Pulmonary artery endothelial cell (primary cell): Measurements from ENCODE around the gene FXYD6. TPM values are rescaled to one million over a fixed set of nuclear protein-coding genes. Genes with fewer than 3 reads are reported as not detected.

Source experiments
- DNase-seq: peaks from one replicate; pipeline ENCODE4 v3.0.0-alpha.2; 2011; ENCODE audit warnings: low read depth, low spot score
- total RNA-seq: library from RNA; depleted of rRNA; stranded (reverse); fragments of >200 nt; gene quantifications from 2 replicates; pipeline ENCODE4 v1.2.3, GENCODE V29; 2014

FXYD6 gene
- total RNA-seq, 1 donor from 2014 or later, result 0.26 TPM

DNA sequence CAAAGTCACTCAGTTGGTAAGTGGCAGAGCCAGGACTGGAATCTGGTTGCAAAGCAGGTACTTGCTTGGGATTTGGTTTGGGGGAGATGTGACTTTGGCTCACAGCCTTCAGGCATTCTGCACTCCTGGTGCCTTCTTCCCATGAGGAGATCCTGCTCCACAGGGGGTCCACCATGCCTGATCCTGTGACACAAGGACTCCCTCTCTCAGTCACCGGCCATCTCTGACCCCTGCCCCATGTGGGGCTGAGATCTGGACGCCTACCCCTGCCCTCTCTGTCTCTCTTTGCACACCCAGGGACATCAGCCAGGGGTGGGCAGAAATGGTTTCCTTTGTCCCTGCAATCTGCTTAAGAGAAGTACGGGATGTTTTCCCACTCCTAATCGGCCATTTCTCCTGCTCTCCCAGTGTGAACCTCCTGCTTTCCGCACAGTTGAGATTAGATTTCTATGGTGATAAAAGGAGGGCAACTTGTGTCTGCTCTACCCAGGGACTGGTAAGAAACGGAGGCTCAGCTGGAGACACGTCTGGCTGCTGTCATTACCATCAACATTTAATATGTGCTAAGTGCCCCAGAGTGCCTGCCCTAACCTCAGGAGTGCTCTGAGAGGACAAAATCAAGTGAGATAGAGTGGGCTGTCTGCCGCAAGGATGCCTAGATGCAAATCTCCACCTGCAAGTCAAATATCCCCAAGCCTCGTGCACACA, 11.1 kb upstream of the FXYD6 start:
- DNase-seq, result no peak

- no peak for DNase-seq
Measured at GRCh38 chr11:117885777-117886176, 9.3 kb upstream of the FXYD6 start.

GRCh38 chr11:117884994-117885393, 8.5 kb upstream of the FXYD6 start:
- DNase-seq, result no peak

- DNase-seq, result no peak
Measured at GRCh38 chr11:117883063-117883462, 6.6 kb upstream of the FXYD6 start.

DNA sequence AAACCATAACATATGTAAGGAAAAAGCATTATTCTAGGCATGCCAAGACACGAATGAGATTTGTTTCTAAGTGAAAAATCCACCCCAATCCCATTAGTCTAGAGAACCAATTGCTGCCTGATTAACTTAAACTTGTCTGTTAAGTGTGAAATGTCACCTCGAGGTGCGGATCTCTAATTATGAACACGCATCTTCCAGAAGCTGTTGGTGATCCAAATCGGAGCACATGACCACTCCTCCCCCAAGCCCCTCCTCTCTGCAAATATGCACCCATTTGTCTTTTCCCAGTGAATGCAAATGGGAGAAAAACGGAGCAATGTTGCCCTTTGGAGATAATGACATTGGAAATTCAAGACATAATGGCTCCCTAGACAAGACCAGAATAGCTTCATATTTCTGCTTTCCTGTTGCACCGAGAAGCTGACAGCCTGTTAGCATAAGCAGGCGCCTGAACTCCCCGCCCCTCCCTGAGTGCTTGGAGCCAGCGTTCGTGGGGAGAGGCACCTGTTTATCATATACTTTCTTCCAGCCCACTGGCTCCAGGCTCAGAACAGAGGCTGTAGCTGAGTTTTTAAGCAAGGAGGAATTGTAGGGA, 6.0 kb upstream of the FXYD6 start:
- DNase-seq, result no peak

DNA sequence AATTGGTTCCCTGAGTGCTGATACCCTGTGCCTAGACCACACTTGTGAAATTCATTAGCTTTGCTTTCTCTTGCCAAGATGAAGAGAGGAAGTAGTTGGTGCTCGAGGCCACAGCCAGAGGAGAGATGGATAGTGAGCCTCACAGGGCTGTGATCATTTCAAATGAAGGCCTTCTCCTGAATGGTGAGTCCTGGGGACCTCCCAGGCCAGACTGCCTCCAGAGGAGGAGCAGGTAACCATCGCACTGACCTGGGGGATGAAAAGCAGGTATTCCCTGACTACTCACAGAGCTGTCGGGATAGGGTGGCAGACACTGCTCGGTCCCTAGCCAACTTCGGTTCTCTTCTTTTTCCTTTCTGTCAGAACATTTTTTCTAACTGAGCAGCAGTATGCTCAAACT, 4.8 kb upstream of the FXYD6 start:
- DNase-seq, result no peak

- no peak for DNase-seq
Measured at GRCh38 chr11:117879516-117880480, 3.3 kb upstream of the FXYD6 start.

- no peak for DNase-seq
Measured at GRCh38 chr11:117878939-117879475, 2.5 kb upstream of the FXYD6 start.

- no peak for DNase-seq
Measured at GRCh38 chr11:117878314-117878938, 2.0 kb upstream of the FXYD6 start.

GRCh38 chr11:117877120-117877784, 794 bp upstream of the FXYD6 start:
- DNase-seq, result no peak

GRCh38 chr11:117876059-117876340, 458 bp downstream of the FXYD6 start:
- DNase-seq, result no peak

DNA sequence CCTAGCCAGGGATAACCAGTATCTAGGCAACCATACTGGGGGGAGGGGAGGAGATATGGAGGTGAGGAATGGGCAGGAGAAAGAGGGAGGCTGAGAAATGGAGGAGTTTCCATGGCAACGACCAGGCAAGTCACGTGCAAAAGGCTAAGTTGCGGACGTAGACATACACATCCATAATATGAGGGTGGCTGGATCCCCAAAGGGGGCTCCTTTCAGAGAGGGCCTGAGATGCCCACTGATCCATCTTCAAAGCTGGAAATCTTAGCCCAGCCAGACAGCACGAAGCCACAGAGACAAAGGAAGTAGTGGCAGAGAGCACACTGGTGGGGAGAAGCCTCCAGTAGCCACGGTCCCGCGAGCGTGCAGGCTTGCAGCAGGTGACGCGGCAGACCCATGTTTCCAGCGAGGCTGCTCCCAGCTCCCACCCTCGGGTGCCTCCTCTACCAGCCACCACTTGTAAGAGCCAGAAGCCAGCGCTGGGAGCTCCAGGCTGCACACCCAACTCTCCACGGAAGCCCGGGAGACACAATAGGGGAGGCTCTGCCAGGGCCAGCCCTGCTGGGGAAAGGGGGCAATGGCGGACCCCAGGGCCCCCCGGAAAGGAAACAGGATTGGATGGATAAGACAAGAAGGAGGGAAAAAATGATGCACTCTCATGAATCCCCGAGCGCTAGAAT, 938 bp downstream of the FXYD6 start:
- DNase-seq, result no peak

GRCh38 chr11:117874910-117875381, 1.5 kb downstream of the FXYD6 start:
- DNase-seq, result no peak

DNA sequence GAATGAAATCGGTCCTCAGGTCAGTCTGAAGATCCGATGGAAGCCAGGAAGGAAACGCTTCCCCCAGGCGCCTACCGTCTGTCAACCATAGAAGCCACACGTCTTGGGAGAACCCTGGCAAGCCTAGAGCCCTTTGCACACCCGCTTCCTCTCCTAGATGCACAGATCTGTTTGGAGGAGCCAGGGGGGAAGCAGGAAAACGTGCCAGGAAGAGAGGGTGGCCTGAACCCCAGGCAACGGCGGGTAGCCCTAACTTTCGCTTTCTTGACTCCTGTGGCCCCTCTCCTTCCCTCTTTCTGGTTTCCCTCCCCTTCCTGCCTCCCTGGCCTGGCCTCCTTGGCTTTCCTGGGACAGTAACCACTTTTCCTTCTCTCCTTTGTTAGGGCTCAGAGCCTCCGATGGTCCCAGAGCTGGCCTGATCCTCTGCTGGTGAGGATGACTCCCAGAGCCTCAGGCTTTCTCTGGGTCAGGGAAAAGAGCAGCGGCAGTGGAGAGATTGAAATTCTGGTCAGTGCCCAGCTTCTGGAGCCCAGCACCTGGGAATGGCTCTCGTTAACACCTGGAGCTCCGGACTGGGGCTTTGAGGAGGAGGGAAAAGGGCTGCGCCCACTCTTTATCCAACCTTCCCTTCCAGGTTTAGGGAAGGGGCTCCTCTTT, 2.1 kb downstream of the FXYD6 start:
- no peak for DNase-seq

GRCh38 chr11:117873828-117874125, 2.7 kb downstream of the FXYD6 start:
- DNase-seq, result no peak

DNA sequence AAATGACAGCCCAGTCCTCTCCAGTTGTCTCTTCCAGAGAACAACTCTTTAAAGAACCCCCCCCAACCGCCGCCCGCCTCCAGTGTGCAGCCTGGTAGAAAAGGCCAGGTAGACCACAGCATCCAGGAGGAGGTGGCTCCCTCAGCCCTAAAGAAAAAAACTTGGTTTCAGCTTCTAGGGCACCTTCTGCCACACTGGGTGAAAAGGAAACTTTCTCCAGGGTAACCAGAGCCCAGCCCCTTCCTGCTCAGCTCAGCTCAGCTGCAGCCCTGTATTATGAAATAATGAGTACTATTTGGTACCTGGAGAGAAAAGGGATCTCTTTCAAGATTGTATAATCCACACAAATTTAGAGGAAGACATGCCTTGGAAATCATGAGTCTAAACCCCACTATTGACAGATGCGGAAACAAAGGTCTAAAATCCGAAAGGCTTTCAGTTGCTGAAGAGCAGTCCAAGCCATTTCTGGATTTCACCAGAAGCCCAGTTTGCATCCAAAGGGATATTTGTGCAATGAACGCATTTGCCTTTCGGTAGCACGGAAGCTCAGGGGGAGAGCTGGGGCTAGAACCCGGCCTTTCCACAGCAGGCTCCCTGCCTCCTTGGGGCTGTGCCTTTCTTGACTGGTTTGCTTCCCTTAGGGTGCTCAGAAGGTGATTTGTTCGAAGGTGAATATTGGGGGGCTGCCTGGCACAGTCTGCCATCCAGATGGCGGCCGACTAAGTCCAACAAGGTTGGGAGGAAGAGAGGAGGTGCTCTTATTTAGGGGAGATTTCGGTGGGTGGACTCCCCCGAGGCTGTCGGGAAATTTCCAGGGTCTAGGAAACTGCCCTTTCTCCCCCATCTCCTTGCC, 3.3 kb downstream of the FXYD6 start:
- DNase-seq, result no peak

GRCh38 chr11:117872420-117872961, 4.0 kb downstream of the FXYD6 start:
- DNase-seq, result no peak

DNA sequence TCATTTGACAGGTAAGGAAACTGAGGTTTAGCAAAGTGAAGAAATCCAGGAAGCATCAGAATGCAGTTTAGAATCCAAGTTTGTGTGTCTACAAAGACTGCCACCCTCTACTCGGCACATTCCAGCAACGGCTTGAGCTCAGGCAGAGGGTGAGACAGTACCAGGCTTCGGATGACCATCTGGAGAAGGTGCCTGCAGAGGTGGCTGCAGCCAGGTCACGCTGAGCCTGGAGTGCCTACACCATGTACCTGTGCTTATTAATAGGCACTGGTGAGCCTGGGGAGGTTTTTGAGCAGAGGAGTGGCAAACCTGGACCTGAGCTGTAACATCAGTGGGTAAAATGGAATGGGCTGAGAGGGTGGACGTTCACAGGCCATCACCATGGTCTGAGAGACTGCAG, 4.7 kb downstream of the FXYD6 start:
- DNase-seq, result no peak

- no peak for DNase-seq
Measured at GRCh38 chr11:117871160-117871559, 5.3 kb downstream of the FXYD6 start.
